Stimulated activated CD8-positive, alpha-beta memory T cell treated with anti-CD3 and anti-CD28 coated beads, Interleukin-15, amount 100 ng/mL, for 1 hour (primary cell): ENCODE measurements around the gene HNF1A.

Experiments used
- DNase-seq: peaks from one replicate; pipeline ENCODE4 v3.0.0-alpha.2; 2020; ENCODE audit warnings: low read depth

The HNF1A gene

DNA sequence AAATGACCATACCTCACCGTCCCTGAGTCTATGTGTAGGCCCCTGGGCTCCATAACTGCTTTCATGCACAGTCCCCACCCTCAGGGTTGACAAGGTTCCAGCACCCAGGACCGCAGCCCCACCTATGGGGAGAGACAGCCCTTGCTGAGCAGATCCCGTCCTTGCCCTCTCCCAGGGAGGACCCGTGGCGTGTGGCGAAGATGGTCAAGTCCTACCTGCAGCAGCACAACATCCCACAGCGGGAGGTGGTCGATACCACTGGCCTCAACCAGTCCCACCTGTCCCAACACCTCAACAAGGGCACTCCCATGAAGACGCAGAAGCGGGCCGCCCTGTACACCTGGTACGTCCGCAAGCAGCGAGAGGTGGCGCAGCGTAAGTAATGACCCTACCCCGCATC lies 10.3 kb downstream of the HNF1A start:
- no peak for DNase-seq

DNA sequence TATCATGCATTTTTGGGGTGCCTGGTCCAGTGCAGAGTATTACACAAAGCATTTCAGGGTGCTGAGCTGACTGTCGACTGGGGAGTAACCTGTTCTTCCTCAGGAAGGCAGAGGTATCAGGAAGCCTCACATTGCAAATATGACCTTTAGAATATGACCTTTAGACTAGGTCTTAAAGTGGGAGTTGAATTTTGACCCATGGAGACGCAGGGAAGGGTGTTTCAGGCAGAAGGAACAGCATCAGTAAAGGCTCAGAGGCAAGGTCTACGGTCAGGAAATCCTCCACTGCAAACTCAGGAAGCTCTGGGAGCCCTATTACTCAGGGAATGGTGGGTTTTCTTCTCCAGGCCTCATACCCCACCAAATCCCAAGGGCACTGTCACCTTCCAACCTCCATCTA lies 11.3 kb downstream of the HNF1A start:
- DNase-seq = no peak

DNA sequence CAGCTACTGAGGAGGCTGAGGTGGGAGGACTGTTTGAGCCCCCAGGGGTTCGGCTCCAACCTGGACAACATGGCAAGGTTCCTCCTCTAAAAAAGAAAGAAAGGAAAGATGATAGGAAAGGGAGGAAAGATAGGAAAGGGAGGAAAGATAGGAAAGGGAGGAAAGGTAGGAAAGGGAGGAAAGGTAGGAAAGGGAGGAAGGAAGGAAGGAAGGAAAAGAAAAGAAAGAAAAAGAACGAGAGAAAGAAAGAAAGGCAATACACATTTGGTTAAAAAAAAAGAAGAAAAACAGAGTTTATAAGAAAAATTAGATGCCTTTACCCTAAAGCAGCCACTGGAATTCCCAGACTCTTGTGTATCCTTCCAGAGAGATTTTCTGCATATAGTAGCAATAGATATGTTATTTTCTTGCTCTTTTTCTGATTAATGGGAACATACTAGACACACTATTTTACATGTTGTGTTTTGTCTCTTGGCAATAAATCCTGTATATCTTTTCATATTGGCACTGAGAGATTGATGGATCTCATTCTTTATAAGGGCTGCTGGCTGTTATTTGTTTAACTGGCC lies 12.2 kb downstream of the HNF1A start:
- no peak for DNase-seq

DNA sequence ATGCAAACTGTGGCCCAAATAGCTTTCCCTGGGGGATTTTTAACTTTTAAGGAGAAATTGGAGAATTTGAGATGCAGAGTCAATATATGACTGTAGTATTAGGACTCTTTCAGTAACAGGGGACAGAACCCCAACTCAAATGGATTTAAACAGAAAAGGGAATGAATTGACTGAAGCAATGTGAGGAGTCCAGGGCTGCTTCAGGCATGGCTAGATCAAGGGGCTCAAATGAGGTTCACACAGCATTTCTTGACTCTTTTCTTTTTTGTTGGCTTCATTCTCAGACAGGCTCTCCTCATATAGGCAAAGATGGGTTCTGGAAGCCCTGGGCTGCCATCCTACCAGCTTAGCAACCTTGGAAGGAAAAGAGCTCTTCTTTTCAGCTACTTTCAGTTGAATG lies 13.6 kb downstream of the HNF1A start:
- no peak for DNase-seq

DNA sequence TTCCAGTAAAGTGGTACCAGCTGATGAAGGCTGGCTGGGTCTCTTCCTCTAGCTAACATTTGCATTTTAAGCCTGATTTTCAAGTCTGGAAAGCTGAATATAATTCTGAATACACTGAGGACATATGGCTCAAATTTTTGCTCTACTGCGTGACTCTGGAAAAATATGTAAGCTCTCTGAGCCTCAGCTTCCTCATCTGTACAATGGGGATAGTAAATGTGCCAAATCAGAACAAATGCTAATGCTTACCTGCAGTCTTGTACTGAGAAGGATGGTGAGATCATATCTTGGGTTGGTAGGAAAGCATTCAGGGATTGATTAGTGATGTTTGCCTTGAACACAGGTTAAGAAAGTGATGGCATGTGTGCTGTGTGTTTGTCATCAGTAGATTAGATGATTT lies 14.6 kb downstream of the HNF1A start:
- no peak for DNase-seq

DNA sequence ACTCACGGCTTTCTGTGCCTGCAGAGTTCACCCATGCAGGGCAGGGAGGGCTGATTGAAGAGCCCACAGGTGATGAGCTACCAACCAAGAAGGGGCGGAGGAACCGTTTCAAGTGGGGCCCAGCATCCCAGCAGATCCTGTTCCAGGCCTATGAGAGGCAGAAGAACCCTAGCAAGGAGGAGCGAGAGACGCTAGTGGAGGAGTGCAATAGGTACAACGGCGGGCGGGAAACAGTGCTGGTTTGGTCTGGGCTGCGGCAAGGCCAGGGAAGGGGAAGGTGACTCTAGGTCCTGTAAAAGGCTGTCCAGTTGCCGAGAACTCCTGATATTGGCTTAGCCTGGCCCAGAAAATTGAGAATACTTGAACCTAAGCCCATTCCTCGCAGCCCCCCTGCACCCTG lies 15.2 kb downstream of the HNF1A start:
- no peak for DNase-seq

DNA sequence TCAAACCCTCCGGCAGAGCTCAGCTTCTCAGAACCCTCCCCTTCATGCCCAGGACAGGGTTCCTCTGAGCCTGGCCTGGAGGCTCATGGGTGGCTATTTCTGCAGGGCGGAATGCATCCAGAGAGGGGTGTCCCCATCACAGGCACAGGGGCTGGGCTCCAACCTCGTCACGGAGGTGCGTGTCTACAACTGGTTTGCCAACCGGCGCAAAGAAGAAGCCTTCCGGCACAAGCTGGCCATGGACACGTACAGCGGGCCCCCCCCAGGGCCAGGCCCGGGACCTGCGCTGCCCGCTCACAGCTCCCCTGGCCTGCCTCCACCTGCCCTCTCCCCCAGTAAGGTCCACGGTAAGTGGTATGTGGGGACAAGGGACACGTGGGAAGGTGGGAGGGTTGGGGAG lies 15.7 kb downstream of the HNF1A start:
- no peak for DNase-seq

DNA sequence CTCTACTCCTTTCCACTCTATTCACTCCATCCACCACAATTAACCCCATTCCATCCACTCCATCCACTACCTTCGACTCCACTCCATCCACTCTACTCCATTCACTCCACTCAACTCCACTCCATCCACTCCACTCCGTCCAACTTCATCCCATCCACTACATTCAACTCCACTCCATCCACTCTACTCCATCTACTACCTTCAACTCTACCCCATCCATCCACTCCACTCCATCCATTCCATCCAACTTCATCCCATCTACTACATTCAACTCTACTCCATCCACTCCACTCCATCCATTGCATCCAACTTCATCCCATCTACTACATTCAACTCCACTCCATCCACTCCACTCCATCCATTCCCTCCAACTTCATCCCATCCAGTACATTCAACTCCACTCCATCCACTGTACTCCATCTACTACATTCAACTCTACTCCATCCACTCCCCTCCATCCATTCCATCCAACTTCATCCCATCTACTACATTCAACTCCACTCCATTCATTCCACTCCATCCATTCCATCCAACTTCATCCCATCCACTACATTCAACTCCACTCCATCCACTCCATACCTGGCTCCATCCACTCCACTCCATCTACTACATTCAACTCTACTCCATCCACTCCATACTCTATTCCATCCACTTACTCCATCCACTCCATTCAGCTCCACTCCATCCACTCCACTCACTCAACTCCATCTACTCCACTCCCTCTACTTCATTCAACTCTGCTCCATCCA lies 16.4 kb downstream of the HNF1A start:
- no peak for DNase-seq

DNA sequence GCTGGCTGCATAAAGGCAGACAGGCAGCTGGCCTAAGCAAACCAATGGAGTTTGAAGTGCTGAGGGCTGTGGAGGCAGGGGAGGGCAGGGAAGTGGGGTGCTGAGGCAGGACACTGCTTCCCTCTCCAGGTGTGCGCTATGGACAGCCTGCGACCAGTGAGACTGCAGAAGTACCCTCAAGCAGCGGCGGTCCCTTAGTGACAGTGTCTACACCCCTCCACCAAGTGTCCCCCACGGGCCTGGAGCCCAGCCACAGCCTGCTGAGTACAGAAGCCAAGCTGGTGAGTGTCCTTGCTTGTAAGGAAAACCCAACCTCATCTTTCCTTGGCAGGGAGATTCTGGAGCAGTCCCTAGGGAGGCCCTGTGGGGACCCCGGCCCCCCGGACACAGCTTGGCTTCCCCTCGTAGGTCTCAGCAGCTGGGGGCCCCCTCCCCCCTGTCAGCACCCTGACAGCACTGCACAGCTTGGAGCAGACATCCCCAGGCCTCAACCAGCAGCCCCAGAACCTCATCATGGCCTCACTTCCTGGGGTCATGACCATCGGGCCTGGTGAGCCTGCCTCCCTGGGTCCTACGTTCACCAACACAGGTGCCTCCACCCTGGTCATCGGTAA lies 17.9 kb downstream of the HNF1A start:
- no peak for DNase-seq

DNA sequence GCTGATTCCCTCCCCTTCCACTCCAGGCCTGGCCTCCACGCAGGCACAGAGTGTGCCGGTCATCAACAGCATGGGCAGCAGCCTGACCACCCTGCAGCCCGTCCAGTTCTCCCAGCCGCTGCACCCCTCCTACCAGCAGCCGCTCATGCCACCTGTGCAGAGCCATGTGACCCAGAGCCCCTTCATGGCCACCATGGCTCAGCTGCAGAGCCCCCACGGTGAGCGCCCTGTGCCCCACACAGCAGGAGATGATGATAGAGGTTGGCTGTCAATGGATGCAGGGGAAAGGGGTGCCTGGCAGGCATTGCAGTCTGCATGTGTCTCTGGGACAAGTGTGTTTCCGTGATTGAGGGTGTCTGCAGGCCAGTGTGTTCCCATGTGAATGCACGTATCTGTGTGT lies 19.1 kb downstream of the HNF1A start:
- no peak for DNase-seq

DNA sequence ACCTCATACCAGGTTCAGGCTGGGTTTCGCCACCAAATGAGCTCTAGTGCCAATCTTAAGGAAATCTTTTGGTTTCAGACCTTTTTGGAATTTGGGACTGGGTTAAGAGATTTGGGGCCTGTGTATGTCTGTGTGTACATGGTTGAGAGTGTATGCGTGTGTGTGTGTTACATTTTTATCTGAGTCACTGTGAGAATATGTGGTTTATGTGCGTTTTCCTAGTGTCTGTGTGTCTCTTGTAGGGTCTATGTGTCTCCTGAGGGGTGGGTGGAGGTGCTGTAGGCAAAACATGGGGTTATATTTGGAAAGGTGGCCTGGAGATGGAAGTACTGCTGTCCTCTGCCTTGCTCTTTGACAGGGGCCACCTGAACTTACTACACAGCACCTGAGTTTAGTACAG lies 20.1 kb downstream of the HNF1A start:
- no peak for DNase-seq

DNA sequence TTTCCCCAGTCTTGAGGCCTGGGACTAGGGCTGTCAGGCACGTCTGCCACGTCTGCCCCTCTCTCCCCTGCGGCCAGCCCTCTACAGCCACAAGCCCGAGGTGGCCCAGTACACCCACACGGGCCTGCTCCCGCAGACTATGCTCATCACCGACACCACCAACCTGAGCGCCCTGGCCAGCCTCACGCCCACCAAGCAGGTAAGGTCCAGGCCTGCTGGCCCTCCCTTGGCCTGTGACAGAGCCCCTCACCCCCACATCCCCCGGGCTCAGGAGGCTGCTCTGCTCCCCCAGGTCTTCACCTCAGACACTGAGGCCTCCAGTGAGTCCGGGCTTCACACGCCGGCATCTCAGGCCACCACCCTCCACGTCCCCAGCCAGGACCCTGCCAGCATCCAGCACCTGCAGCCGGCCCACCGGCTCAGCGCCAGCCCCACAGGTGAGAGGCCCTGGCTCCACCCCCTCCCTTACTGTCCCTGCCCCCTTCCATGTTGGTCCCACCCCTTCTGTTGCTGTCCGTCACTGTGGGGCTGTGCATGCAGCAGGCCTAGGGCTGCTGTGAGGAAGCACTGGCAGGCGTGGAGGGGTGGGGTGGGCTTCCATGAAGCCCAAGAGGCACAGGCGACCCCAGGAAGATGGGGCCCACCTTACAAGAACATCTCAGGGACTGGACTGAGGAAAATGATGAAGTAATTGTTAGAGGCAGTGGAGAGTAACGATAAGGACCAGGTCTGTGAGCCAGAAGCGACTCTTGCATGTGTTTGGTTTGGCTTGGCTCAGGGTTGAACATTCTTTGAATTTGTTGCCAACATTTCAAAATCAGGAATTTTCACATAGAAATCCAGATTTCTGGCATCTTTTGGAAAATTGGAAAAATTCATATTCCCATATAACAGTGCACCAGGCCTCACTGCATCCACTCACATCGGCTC lies 21.1 kb downstream of the HNF1A start:
- DNase-seq = no peak

DNA sequence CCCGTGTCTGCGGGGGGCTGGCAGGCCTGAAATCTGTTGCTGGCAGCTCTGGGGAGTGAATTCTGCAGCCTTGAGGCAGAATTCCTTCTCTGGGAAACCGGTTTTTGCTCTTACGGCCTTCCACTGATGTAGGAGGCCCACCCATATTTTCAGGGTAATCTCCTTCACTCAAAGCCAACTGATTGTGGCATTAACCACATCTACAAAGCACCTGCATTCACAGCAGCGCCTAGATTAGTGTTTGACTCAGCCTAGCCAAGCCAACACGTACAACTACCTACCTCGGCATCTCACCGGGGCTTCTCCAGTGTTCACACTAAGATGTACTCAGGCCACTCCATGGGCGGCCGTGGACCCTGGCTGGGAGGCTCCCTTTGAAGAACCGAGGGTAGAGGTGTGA lies 22.2 kb downstream of the HNF1A start:
- no peak for DNase-seq

DNA sequence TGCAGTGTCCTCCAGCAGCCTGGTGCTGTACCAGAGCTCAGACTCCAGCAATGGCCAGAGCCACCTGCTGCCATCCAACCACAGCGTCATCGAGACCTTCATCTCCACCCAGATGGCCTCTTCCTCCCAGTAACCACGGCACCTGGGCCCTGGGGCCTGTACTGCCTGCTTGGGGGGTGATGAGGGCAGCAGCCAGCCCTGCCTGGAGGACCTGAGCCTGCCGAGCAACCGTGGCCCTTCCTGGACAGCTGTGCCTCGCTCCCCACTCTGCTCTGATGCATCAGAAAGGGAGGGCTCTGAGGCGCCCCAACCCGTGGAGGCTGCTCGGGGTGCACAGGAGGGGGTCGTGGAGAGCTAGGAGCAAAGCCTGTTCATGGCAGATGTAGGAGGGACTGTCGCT lies 22.7 kb downstream of the HNF1A start:
- DNase-seq = no peak

DNA sequence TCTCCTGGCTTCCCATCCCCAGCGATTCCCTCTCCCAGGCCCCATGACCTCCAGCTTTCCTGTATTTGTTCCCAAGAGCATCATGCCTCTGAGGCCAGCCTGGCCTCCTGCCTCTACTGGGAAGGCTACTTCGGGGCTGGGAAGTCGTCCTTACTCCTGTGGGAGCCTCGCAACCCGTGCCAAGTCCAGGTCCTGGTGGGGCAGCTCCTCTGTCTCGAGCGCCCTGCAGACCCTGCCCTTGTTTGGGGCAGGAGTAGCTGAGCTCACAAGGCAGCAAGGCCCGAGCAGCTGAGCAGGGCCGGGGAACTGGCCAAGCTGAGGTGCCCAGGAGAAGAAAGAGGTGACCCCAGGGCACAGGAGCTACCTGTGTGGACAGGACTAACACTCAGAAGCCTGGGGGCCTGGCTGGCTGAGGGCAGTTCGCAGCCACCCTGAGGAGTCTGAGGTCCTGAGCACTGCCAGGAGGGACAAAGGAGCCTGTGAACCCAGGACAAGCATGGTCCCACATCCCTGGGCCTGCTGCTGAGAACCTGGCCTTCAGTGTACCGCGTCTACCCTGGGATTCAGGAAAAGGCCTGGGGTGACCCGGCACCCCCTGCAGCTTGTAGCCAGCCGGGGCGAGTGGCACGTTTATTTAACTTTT lies 23.6 kb downstream of the HNF1A start:
- no peak for DNase-seq

DNA sequence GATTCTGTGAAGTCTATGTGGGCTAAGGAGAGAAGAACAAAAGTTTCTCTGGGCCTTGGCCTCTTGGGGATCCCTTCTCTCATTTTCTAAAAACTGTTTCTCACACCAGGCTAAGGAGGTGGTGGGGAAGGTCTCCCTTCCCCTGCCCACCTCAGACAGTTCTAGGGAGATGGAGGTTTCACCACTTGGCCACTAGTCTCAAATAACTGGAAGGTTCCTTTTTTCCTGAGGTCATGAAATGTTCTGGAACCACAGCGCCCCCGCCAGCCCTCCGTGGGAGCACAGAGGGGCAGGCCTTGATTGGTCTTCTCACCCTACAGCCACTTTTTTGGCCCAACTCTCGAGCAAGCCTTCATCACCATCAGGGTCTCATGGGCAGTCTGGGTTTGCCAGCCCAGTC lies 25.3 kb downstream of the HNF1A start:
- no peak for DNase-seq

DNA sequence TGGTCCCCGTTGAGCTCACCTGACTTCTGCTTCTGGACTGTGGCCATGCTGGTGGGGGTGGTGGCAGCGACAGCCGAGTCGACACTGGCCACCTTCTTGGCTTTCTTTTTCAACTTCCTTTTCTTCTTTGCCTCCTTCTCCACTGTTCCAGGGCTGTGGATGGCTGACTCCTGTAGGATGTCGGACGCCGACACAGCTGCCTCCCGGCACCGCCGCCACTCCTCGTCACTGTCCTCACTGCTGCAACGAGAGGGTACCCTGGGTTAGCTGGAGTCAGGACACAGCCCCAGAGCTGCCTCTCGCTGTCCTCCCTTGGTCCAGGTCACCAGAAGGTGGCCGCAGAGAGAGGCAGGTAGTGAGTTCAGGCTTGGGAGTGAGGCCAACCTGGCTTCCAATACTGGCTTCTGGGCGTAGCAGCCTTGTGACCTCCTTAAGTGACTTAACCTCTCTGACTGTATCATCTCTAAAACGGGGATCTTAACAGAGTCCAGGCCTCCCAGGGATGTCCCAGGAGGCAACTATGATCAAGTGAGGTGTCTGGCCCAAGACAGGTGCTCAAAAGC lies 26.0 kb downstream of the HNF1A start:
- no peak for DNase-seq

DNA sequence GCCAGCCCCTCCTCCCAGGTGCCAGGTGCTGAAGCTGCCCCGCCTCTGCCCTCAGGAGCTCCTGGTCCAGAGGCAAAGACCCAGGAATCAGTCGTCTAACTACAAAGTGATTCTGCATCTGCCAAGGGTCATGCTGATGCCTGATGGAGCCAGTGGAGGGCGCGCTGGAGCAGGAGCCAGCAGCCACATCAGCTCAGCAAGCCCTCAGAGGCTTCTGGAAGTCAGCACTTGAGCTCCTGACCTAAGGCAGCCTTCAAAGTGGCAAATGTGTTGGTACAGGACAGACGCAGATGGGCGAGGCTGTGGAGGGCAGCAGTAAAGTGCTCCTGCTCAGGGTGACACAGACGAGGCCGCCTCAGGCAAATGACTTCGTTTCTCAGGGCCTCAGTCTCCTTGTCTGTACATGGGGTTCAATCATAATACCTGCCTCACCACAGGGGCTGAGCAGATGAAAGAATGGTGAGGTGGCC lies 27.0 kb downstream of the HNF1A start:
- DNase-seq = no peak

DNA sequence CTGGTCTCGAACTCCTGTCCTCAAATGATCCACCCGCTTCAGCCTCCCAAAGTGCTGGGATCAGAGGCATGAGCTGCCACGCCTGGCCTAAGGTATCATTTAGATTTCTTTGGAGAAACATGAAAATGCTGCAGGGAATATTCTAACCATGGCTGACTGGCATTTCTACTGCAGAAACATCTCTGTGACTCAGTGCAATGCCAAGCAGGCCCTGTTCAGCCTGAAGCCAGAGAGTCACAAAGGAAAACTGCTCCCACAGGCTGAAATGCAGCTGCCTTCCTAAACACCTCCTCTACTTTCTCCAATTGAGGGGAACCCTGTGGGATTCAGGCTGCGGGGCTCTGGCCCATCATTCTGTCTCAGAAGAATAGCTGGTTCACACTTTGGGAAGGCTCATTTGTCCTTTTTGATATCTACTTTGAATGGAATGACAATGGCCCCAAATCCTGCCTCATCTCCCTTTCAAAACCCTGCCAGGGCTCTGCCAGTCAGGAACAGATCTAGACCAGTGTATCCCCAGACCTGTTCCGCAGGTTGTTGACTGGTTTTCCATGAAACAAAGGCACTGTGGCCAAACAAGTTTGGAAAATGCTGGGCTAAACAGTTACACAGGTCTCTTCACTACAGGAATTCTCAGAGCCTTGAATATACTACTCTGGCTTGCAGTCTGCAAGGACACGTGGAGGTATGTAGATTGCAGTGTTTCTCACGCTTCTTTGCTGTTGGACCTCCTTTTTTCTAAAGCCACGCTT lies 30.2 kb downstream of the HNF1A start:
- no peak for DNase-seq

DNA sequence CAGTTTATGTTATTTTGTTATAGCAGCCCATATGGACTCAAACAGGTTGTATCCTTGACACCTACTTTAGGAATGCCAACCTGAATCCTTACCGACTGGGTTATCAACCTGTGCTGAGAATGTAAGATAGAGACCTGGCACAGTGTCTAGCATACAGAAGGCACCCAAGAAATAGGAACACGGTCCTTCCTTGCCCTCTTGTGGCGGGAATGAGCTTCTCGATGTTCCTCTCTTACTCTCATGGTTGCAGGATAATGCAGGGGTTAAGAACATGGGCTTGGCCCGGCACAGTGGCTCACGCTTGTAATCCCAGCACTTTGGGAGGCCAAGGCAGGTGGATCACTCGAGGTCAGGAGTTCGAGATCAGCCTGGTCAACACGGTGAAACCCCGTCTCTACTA lies 31.4 kb downstream of the HNF1A start:
- DNase-seq = no peak

DNA sequence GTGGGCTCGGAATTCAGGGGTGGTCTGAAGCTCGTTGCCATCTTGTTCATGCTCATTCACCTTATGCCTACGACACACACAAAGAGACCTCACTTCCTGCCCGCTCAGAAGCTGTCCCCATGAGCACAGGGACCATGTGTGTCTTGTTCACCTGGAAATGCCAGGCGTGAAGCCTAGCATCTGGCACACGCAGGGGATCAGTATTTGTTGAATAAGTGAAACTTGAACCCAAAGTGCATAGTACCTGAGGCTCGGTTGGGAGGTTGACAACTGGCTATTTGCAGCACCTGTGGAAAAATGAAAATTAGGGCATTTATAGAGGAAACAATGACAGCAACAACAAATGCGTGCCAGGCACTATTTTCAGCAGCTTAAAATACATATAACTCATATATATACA lies 32.5 kb downstream of the HNF1A start:
- DNase-seq = no peak
